Astrocyte of the cerebellum (primary cell): ENCODE measurements around the gene FOXP2.

Source experiments
- DNase-seq: peaks from one replicate; pipeline ENCODE4 v3.0.0-alpha.2; 2011; ENCODE audit warnings: low read depth
- H3K4me3 ChIP-seq: 2 replicates; pipeline ENCODE4 v1.5.1; 2011; ENCODE audit warnings: mild to moderate bottlenecking, low read depth, low read length, moderate library complexity
- CTCF ChIP-seq: IDR thresholded peaks from 2 replicates; pipeline ENCODE4 v1.5.1; 2012; ENCODE audit warnings: low read length, low read depth, moderate library complexity, mild to moderate bottlenecking; ENCODE audit errors: missing control alignments
- in situ Hi-C: cut with HindIII; loops from 2 replicates; pipeline ENCODE4 v1.10.0; 2017; ENCODE audit warnings: low sequenced_read_pairs

Gene FOXP2

GRCh38 chr7:114460021-114460420 lies 45.4 kb downstream of the FOXP2 start:
- no peak for TF ChIP-seq CTCF
- H3K4me3 ChIP-seq: no peak overlapping the region
- in situ Hi-C loops: no loop called here
- no peak for DNase-seq

GRCh38 chr7:114466917-114467316 lies 52.3 kb downstream of the FOXP2 start:
- peak; percentile 75 for DNase-seq
- no peak overlapping the region for H3K4me3 ChIP-seq
- in situ Hi-C loops: no loop called here
- no peak for TF ChIP-seq CTCF

GRCh38 chr7:114468844-114469243 lies 54.2 kb downstream of the FOXP2 start:
- H3K4me3 ChIP-seq: no peak overlapping the region
- TF ChIP-seq CTCF: no peak
- in situ Hi-C loops: no loop called here
- no peak for DNase-seq

GRCh38 chr7:114472896-114473512 lies 58.4 kb downstream of the FOXP2 start:
- H3K4me3 ChIP-seq: no peak overlapping the region
- in situ Hi-C loops: no loop called here
- DNase-seq: no peak
- no peak for TF ChIP-seq CTCF

GRCh38 chr7:114478384-114478783 lies 63.8 kb downstream of the FOXP2 start:
- in situ Hi-C loops: no loop called here
- DNase-seq: no peak
- no peak overlapping the region for H3K4me3 ChIP-seq
- no peak for TF ChIP-seq CTCF

- H3K4me3 ChIP-seq: no peak overlapping the region
- no peak for TF ChIP-seq CTCF
- peak; percentile 8 for DNase-seq
- in situ Hi-C loops: no loop called here
These were observed 67.4 kb downstream of the FOXP2 start for GRCh38 chr7:114481999-114482398.
